HepG2 (cell line): Measurements from ENCODE around the gene TMEM151A. TPM values are rescaled to one million over a fixed set of nuclear protein-coding genes. Genes with fewer than 3 reads are reported as not detected.

Experiments used
- AGO2 ChIP-seq: fragments of 200-400 bp; formaldehyde crosslinking; optimal IDR thresholded peaks from 2 replicates; pipeline ENCODE3; 2017; ENCODE audit warnings: mild to moderate bottlenecking, low read depth, low read length, moderate library complexity
- CCDC6 ChIP-seq: sonication (generic); formaldehyde crosslinking; IDR thresholded peaks from 2 replicates; pipeline ENCODE4 v1.8.1; 2022; ENCODE audit warnings: mild to moderate bottlenecking, missing genetic modification reagents, moderate library complexity
- FOXM1 ChIP-seq: sonication (generic); formaldehyde crosslinking; IDR thresholded peaks from 2 replicates; pipeline ENCODE4 v1.5.0; 2020; ENCODE audit warnings: missing genetic modification reagents
- HCFC1 ChIP-seq: fragments of 150-350 bp; IDR thresholded peaks from 2 replicates; pipeline ENCODE4 v1.6.1; 2014; ENCODE audit warnings: low read depth, low read length
- HDAC1 ChIP-seq: sonication (generic); formaldehyde crosslinking; IDR thresholded peaks from 2 replicates; pipeline ENCODE4 v1.5.1; 2020; ENCODE audit warnings: mild to moderate bottlenecking, missing genetic modification reagents
- HDAC2 ChIP-seq: sonication (generic); formaldehyde crosslinking; IDR thresholded peaks from 2 replicates; pipeline ENCODE4 v1.4.0; 2020; ENCODE audit warnings: missing genetic modification reagents
- HNRNPLL ChIP-seq: fragments of 200-400 bp; formaldehyde crosslinking; IDR thresholded peaks from 2 replicates; pipeline ENCODE4 v1.6.1; 2017; ENCODE audit warnings: mild to moderate bottlenecking, low read depth, low read length; ENCODE audit not compliant: poor library complexity, severe bottlenecking
- MIER2 ChIP-seq: IDR thresholded peaks from 2 replicates; pipeline ENCODE4 v1.6.1; 2016; ENCODE audit warnings: missing biosample characterization, missing genetic modification reagents
- NFKB2 ChIP-seq: sonication (generic); formaldehyde crosslinking; IDR thresholded peaks from 2 replicates; pipeline ENCODE4 v1.4.0; 2020; ENCODE audit warnings: missing genetic modification reagents, borderline replicate concordance
- POLR2G ChIP-seq: fragments of 200-400 bp; formaldehyde crosslinking; IDR thresholded peaks from 2 replicates; pipeline ENCODE4 v1.6.1; 2018; ENCODE audit warnings: mild to moderate bottlenecking, low read depth, low read length, moderate library complexity
- ZBTB21 ChIP-seq: sonication (generic); formaldehyde crosslinking; IDR thresholded peaks from 2 replicates; pipeline ENCODE4 v1.4.0; 2020; ENCODE audit warnings: missing genetic modification reagents
- ZFY ChIP-seq: sonication (generic); formaldehyde crosslinking; IDR thresholded peaks from 2 replicates; pipeline ENCODE4 v1.4.0; 2020; ENCODE audit warnings: missing genetic modification reagents
- ZMAT3 ChIP-seq: sonication (generic); formaldehyde crosslinking; conservative IDR thresholded peaks from 2 replicates; pipeline ENCODE4 v1.7.0; 2021; ENCODE audit warnings: missing genetic modification reagents
- ZNF724P ChIP-seq: sonication (generic); formaldehyde crosslinking; IDR thresholded peaks from 2 replicates; pipeline ENCODE4 v1.8.0; 2022; ENCODE audit warnings: missing genetic modification reagents, borderline replicate concordance
- ZNF883 ChIP-seq: sonication (generic); formaldehyde crosslinking; IDR thresholded peaks from 2 replicates; pipeline ENCODE4 v1.5.1; 2020; ENCODE audit warnings: mild to moderate bottlenecking, missing genetic modification reagents; ENCODE audit errors: not compliant biosample characterization
- polyA plus RNA-seq, 8 experiments: library from polyadenylated mRNA; depleted of rRNA in 3 of 8; stranded (reverse) in 7 of 8; unstranded in 1 of 8; fragments of >200 nt; fragmentation: Illumina TruSeq in 4 of 8; extraction: Trizol in 4 of 8; gene quantifications; 2 replicates each; pipeline versions ENCODE4 v1.2.1 to v1.2.3, GENCODE V29; 2011 to 2016; ENCODE audit warnings: low read depth in 4 of 8, missing spikeins in 1 of 8, mixed read lengths in 1 of 8; ENCODE audit not compliant: insufficient read depth in 1 of 8
- total RNA-seq, 5 experiments: library from RNA; depleted of rRNA; stranded (reverse); fragments of >200 nt; fragmentation: Illumina TruSeq; extraction: Trizol; gene quantifications; 2 replicates each; pipeline ENCODE4 v1.2.3, GENCODE V29; 2016; ENCODE audit warnings: low read depth in 1 of 5
- TF ChIP-seq, protein P1 (sequence below): sonication (generic); formaldehyde crosslinking; conservative IDR thresholded peaks from 2 replicates; pipeline ENCODE4 v1.4.0; 2020; ENCODE audit warnings: mild to moderate bottlenecking, missing genetic modification reagents, moderate library complexity
- TF ChIP-seq, protein P2 (sequence below): sonication (generic); IDR thresholded peaks from 2 replicates; pipeline ENCODE4 v1.6.1; 2016; ENCODE audit warnings: low read depth, borderline replicate concordance
- TF ChIP-seq, protein P3 (sequence below): IDR thresholded peaks from 2 replicates; pipeline ENCODE4 v1.6.1; 2016; ENCODE audit warnings: missing compliant biosample characterization, missing genetic modification reagents, borderline replicate concordance
- TF ChIP-seq, protein P4 (sequence below): sonication (generic); formaldehyde crosslinking; IDR thresholded peaks from 2 replicates; pipeline ENCODE4 v1.5.0; 2020; ENCODE audit warnings: missing genetic modification reagents, mild to moderate bottlenecking, borderline replicate concordance

TMEM151A gene
- total and polyA plus RNA-seq, 2 of the 13 experiments (the other 11 are each of a cell fraction or from before 2014, with no cell fraction given), result 0.18 to 0.33 TPM

DNA sequence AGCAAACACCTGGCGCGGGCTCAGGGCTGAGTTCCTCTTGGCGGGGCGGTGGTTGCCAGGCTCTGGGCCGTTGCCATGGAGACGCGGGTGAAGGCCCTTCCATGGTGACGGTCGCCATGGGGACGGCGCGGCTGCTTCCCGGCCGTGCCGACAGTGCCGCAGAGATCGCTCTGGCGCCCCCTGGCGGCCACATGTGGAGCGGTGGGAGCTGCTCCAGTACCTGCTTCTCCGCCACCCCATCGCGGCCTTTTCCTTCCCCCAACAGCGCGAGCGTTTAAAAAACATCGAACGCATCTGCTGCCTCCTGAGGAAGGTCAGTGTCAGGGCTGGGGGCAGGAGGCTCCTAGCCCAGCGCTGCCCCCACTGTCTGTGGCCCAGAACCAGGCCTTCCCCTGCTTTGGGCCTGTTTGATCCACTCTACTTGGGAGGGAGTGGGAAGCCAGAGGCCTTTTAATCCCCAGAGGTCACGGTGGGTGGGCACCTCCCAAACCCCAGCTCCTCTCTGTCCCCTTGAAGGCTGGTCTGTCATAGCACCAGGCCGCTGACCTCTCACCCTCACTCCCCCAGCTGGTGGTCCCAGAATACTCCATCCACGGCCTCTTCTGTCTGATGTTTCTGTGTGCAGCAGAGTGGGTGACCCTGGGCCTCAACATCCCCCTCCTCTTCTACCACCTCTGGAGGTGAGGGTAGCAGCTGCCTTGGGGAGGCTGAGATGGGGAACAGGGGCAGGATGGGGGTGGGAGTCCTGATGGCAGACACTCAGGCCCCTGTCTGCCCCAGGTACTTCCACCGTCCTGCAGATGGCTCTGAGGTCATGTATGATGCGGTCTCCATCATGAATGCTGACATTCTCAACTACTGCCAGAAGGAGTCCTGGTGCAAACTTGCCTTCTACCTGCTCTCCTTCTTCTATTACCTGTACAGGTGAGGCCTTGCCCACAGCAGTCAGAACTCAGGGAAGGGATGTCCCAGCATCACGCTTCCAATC is 8.9 kb upstream of the TMEM151A start (continued):
- TF ChIP-seq, protein P1, sequence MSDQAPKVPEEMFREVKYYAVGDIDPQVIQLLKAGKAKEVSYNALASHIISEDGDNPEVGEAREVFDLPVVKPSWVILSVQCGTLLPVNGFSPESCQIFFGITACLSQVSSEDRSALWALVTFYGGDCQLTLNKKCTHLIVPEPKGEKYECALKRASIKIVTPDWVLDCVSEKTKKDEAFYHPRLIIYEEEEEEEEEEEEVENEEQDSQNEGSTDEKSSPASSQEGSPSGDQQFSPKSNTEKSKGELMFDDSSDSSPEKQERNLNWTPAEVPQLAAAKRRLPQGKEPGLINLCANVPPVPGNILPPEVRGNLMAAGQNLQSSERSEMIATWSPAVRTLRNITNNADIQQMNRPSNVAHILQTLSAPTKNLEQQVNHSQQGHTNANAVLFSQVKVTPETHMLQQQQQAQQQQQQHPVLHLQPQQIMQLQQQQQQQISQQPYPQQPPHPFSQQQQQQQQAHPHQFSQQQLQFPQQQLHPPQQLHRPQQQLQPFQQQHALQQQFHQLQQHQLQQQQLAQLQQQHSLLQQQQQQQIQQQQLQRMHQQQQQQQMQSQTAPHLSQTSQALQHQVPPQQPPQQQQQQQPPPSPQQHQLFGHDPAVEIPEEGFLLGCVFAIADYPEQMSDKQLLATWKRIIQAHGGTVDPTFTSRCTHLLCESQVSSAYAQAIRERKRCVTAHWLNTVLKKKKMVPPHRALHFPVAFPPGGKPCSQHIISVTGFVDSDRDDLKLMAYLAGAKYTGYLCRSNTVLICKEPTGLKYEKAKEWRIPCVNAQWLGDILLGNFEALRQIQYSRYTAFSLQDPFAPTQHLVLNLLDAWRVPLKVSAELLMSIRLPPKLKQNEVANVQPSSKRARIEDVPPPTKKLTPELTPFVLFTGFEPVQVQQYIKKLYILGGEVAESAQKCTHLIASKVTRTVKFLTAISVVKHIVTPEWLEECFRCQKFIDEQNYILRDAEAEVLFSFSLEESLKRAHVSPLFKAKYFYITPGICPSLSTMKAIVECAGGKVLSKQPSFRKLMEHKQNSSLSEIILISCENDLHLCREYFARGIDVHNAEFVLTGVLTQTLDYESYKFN (CRISPR knock-in tag), result peak; percentile 37; the same call in 1 of the 2 replicates
- TF ChIP-seq, protein P2, sequence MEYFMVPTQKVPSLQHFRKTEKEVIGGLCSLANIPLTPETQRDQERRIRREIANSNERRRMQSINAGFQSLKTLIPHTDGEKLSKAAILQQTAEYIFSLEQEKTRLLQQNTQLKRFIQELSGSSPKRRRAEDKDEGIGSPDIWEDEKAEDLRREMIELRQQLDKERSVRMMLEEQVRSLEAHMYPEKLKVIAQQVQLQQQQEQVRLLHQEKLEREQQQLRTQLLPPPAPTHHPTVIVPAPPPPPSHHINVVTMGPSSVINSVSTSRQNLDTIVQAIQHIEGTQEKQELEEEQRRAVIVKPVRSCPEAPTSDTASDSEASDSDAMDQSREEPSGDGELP, result peak; percentile 10; the same call in 1 of the 2 replicates
- TF ChIP-seq AGO2 (peak; percentile 94), ZNF724P (CRISPR knock-in tag) (no peak), CCDC6 (peak; percentile 64; the same call in 1 of the 2 replicates), HNRNPLL (peak; percentile 41), ZMAT3 (CRISPR knock-in tag) (0 out of 2 replicates have a peak, but pooled peaks have one; percentile 2), MIER2 (CRISPR knock-in tag) (peak; percentile 52; the same call in 1 of the 2 replicates), HCFC1 (peak; percentile 51), ZFY (CRISPR knock-in tag) (peak; percentile 58), NFKB2 (CRISPR knock-in tag) (peak; percentile 46; the same call in 1 of the 2 replicates), HDAC1 (peak; percentile 91), ZNF883 (CRISPR knock-in tag) (no peak), POLR2G (peak; percentile 58), ZBTB21 (no peak), FOXM1 (CRISPR knock-in tag) (no peak), HDAC2 (peak; percentile 66; the same call in 1 of the 2 replicates)
- TF ChIP-seq, protein P3, sequence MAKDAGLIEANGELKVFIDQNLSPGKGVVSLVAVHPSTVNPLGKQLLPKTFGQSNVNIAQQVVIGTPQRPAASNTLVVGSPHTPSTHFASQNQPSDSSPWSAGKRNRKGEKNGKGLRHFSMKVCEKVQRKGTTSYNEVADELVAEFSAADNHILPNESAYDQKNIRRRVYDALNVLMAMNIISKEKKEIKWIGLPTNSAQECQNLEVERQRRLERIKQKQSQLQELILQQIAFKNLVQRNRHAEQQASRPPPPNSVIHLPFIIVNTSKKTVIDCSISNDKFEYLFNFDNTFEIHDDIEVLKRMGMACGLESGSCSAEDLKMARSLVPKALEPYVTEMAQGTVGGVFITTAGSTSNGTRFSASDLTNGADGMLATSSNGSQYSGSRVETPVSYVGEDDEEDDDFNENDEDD (CRISPR knock-in tag), result 0 out of 2 replicates have a peak, but pooled peaks have one; percentile 19
- TF ChIP-seq, protein P4, sequence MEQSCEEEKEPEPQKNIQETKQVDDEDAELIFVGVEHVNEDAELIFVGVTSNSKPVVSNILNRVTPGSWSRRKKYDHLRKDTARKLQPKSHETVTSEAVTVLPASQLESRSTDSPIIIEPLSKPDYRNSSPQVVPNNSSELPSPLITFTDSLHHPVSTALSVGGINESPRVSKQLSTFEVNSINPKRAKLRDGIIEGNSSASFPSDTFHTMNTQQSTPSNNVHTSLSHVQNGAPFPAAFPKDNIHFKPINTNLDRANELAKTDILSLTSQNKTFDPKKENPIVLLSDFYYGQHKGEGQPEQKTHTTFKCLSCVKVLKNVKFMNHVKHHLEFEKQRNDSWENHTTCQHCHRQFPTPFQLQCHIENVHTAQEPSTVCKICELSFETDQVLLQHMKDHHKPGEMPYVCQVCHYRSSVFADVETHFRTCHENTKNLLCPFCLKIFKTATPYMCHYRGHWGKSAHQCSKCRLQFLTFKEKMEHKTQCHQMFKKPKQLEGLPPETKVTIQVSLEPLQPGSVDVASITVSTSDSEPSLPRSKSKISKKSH (CRISPR knock-in tag), result peak; percentile 77; the same call in 1 of the 2 replicates
